Activated CD8-positive, alpha-beta memory T cell treated with anti-CD3 and anti-CD28 coated beads, Interleukin-2, amount 50 U/mL, for 24 hours (primary cell): Measurements from ENCODE around the gene FBXO17.
A peak's percentile ranks its signal among the peaks of the same experiment; 100 is the strongest.
"Not testable (repeated sequence)": the region's sequence is repeated elsewhere in the genome, so short reads cannot be mapped to it uniquely, and the experiment has no call there.

Experiments
- DNase-seq: peaks from one replicate; pipeline ENCODE4 v3.0.0-alpha.2; 2020; ENCODE audit errors: extremely low read depth

FBXO17 gene

DNA sequence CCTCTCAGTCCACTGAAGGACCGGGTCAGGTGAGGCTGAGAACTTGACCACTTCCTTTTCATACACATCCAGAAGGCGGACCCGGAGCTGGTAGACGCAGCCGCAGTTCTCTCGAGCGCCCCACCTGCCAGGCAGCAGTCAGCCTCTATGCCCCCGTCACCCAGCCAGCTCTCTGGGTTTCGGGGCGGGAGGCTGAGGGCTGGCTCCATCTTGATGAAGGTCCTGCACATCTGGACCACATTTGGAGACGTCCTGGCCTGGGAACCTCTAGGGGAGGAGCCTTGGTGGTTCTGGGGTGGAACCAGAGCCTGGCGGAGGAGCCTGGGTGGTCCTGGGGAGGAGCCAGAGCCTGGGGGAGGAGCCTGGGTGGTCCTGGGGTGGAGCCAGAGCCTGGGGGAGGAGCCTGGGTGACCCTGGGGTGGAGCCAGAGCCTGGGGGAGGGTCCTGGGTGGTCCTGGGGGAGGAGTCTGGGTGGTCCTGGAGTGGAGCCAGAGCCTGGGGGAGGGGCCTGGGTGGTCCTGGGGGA, 30.5 kb downstream of the FBXO17 start:
- DNase-seq, result no peak

DNA sequence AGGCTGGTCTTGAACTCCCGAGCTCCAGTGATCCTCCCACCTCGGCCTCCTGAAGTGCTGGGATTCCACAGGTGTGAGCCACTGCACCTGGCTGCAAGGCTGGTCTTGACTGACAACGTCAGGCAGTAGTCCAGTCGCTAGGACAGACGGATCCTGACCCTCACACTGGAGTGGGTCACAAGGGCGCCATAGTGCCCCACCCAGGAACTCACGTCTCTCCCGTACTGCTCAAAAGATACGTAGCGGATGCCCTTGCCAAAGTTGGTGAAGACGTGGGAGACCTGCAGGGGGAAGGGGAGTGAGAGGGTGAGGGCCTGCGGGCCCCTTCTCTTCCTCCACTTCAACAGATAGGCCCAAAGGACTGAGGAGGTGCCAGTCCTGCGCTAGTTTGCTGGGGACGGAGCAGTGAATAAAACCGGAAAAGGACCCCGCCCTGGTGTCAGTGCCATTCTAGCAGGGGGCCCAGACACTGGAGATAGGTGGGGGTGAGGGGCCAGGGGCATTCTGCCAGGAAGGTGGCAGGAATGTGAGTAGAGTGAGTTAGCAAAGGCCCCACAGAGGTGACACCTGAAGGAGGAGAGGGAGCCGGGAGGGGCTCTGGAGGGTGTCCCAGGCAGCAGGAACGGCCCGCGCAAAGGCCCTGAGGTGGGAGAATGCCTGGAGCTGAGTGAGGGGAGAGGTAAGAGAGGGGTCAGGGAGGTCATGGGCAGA, 32.9 kb downstream of the FBXO17 start:
- no peak for DNase-seq

DNA sequence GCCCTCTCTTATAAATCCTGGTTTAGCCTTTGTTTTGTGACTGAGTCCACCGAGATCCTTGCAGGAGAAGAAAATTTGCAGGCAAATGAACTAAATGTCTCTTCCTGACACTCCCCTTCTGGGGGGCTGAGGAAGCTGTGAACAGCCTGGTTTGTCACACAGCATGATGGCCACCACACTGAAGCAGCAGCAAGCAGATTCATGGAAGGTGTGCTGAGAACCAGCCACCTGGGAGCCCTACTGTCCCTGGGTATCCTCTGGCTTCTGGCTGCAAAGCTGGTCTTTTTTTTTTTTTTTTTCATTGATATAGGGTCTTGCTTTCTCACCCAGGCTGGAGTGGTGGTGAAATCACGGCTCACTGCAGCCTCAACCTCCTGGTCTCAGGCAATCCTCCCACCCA, 33.6 kb downstream of the FBXO17 start:
- DNase-seq, result no peak

DNA sequence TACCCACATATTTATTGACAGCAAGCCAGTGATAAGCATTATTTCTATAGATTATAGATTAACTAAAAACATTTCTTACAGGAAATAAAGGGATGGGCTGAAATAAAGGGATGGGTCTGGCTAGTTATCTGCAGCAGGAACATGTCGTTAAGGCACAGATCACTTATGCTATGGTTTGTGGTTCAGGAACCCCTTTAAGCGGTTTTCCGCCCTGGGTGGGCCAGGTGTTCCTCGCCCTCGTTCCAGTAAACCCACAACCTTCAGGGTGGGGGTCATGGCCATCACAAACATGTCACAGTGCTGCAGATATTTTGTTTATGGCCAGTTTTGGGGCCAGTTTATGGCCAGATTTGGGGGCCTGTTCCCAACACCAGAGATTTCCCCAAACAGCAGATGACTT, 34.1 kb downstream of the FBXO17 start:
- not testable (repeated sequence) for DNase-seq

DNA sequence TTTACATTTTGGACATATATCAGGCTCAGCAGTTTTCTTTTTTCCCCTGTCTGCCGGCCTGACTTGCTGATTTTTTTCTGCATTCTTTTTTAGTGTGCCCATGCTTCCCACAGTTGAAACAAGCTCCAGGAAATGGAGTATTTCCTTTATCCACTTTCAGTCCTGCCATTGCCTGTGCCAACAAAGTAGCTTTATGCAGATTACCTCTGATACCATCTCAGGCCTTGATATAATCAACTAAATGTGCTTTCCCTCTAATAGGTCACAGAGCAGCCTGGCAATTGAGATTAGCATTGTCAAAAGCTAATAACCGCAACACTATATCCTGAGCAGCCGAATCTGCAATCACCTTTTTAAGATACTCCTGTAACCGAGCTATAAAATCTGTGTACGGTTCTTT, 35.6 kb downstream of the FBXO17 start:
- DNase-seq, result no peak

DNA sequence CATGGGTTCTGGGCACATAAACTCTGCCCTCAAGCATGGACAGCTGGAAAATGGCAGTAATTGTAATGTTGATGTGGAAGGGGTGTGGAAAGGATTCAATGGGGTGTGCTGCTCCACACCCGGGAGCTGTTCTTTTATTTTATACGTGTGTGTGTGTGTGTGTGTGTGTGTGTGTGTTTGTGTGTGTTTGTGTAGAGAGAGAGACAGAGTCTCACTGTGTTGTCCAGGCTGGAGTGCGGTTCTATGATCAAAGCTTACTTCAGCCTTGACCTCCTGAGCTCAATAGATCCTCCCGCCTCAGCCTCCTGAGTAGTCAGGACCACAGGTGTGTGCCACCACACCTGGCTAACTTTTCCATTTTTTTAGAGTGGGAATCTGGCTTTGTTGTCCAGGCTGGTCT, 42.0 kb downstream of the FBXO17 start:
- no peak for DNase-seq

DNA sequence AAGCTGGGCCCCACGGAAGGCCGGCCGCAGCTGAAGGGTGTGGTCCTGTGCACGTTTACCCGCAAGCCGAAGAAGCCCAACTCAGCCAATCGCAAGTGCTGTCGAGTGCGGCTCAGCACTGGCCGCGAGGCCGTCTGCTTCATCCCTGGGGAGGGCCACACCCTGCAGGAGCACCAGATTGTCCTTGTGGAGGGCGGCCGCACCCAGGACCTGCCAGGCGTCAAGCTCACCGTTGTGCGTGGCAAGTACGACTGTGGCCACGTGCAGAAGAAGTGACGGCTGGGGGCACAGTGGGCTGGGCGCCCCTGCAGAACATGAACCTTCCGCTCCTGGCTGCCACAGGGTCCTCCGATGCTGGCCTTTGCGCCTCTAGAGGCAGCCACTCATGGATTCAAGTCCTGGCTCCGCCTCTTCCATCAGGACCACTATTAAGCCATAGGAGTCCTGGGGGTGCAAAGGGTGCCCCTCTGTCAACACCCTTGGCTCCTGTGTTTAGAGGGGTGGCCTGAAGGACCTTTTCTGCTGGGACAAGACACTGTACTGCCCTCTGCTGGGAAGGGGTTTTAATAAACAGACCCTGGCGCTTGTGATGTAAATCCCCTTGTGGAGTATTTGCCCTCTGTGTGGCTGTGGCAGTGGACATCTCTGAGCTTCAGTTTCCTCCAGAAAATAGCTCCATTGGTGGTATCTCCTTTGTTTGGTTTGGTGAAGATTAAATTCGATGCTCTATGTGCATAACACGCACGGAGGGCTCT, 42.9 kb downstream of the FBXO17 start:
- no peak for DNase-seq

DNA sequence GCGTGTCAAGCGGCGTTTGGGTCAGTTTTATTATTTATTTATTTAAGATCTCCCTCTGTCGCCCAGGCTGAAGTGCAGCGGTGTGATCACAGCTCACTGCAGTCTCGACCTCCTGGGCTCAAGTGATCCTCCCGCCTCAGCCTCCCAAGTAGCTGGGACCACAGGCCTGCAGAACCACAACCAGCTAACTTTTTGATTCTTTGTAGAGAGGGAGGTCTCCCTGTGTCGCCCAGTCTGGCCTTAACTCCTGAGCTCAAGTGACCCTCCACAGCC, 44.1 kb downstream of the FBXO17 start:
- no peak for DNase-seq

DNA sequence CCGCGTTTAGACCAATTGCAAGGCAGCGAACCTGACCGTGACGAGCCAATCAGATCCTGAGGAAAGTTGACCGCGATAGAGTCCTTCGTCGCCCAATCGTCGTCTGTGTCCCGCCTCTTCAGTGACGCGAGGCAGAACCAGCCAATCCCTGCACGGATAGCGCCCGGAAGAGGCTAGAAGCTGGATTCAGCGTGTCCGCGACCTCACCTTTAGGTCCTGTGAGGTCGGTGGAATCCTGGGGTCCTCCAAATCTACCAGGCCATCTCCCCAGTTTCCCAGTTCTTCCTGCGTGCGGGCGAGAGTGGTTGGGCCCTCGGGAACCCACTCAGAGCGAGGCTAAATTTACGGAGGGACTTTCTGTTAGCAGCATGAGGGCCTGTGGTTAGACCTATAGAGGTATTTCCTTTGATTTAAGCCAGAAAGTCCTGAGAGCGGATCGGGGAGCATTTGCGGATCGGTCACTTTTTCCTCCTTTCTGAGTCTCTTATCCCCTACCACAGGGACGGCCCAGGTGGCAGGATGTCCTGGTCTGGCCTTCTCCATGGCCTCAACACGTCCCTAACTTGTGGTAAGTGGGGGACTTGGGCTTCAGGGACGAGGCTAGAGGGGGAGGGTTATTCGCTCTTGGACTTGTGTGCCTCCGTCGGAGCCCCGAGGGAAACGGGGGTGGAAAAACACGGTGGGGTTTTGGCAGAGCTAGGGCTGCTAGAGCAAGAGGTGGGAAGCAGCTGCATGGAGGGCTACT, 44.6 kb downstream of the FBXO17 start, which contains the start of gene MRPS12:
MRPS12 (plus strand) TSS at position 169 of the 745 bp plus-strand sequence; CDS start at position 520, 351 bp downstream.
- DNase-seq, result peak; percentile 94

DNA sequence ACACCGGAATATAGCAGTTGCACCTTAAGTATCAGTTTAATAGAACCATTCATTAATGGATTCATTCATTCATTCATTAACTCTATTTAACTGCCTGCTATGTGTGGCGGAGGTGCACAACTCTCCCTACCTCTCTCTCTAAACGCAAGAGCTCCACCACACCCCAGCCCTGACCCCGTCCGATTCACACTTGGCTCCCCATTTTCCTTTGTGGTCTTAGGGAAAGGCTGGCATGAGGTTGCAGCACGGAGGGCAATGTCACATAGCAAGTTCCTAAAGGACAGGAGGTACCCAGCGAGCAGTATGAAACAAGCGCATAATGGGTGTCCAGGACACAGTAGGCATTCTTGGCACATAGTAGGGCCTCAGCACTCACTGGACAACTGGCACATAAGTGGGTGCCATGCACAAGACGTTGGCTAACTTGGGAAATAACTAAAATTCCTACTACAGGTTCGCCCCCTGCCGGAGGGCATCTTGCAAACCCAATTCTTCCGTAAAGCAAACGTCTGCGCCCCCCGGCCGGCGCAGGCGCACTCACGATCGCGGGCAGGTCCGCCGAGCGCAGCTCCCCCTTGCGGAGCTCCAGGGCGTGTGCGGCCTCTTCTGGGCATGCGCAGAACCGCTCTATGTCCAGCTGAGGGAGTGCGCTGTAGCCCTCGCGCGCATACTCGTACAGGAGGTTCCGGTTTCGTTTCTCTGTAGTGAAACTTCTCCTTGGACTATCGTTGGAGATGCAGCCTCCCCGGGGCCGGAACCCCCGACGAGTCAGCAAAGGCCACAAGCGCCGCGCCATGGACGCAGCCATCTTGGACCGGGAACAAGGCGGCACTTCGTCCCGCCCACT, 45.4 kb downstream of the FBXO17 start, which contains the start of gene SARS2:
SARS2 (minus strand) TSS at position 835 of the 847 bp plus-strand sequence; CDS start at position 808, 27 bp downstream.
- DNase-seq, result peak; percentile 68

DNA sequence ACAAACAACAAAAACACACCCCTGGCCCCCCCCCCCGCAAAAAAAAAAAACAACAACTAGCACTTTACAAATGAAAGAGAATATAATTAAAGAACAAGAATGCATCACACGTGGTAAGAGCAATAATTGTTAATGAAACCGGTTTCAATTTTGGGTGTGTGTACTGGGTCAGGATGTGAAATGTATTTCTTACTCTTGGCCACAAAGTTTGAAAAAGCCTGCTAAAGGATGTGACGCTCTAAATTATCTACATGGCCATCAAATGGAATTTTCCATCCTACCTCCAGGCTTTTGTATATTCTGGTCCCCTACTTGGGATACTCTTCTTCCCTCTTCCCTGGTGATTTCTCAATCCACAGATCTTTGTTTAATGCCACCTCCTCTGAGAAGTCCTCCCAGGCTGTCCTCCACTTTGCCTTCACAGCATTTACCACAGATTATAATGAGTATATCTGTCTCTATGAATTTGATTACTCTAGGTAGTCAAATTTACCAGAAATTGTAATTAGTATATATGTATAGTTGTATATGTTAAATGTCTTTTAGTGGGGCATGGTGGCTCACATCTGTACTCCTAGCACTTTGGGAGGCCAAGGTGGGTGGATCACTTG, 47.0 kb downstream of the FBXO17 start:
- no peak for DNase-seq

DNA sequence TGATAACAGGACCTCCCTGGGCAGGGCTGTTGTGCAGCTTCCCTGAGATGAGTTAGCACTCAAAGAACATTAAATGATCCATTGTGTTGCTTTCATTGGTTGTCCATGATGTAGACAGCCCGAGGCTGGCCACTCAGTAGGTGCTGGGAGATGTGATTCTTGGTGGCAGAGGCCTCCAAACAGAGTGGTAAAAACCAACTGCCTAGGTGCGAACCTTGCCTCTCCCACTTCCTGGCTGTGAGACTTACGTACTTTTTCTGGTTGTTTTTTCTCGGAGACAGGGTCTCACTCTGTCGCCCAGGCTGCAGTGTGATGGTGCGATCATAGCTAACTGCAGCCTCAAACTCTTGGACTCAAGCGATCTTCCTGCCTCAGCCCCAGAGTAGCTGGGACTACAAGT, 51.2 kb downstream of the FBXO17 start:
- no peak for DNase-seq

DNA sequence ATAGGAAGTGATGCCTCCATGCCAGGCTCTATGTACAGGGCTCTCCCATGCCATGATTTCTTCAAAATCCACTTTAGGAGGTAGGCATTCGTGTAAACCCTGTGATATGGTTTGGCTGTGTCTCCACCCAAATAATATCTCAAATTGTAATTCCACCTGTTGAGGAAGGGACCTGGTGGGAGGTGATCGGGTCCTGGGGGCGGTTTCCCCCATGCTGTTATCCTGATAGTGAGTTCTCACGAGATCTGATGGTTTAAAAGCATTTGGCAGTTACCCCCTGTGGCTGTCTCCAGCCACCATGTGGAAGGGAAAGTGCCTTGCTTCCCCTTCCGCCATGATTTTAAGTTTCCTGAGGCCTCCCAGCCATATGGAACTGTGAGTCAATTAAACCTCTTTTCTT, 53.1 kb downstream of the FBXO17 start:
- DNase-seq, result no peak

DNA sequence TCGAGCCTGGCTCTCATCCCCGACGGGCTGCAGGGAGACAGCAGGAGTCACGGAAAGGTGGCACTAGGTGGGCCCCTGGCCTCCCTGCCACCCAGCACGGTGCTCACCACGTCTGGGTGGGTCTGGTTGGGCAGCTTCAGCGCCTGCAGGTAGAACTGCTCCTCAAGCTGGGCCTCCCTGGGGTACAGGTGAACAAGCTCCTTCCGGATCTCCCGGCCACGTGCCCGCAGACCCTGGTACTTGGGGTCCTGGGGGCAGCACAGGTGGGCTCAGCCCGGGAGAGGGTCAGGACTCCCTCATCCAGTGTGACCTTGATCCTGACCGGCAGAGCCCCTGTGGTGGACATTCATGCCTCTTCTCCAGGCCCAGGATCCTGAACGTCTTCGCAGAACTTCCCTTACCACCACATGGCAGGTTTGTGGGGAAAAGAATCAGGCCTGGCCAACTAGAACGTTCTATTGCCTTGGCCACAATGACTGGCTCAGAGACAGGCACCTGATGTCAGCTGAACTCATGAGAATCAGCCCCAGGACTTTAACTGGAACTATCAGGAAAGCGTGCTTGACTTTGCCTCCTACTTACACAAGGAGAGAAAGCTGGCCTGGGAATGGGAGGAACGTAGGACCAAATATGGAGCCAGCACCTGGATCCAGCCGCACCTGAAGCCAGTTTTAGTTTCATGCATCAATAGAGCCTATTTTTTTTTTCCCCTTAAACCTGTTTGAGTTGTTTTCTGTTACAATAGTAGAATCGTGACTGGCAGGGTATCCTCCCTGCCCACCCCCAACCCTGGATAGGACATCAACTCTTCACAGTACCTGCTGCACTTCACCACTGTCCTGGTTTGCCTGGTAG, 53.9 kb downstream of the FBXO17 start:
- no peak for DNase-seq

DNA sequence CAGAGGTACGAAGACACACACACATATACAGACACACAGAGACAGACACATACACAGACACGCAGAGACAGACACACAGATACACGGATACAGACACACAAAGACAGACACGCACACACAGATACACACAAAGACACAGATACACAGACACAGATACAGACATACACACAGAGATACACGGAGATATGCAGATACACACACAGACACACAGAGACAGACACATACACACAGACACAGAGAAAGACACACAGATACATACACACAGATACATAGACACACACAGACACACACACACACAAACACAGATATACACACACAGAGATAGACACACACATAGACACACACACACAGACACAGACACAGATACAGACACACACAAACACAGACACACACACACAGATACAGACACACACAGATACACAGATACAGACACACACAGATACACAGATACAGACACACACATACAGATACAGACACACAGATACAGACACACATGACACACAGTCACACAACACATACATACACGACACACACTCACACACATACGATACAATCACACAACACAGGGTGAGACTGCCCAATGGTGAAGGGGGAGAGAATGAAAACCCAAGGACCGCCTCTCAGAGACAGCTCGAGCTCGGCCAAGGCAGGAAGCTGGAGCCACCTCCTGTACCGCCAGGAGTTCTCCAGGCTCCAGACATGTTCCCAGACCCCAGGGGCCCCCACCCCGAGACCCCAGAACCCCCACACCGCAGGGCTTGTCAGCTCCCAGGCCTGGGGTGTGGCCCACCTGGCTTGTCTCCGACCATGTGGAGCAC, 54.7 kb downstream of the FBXO17 start:
- DNase-seq, result no peak

DNA sequence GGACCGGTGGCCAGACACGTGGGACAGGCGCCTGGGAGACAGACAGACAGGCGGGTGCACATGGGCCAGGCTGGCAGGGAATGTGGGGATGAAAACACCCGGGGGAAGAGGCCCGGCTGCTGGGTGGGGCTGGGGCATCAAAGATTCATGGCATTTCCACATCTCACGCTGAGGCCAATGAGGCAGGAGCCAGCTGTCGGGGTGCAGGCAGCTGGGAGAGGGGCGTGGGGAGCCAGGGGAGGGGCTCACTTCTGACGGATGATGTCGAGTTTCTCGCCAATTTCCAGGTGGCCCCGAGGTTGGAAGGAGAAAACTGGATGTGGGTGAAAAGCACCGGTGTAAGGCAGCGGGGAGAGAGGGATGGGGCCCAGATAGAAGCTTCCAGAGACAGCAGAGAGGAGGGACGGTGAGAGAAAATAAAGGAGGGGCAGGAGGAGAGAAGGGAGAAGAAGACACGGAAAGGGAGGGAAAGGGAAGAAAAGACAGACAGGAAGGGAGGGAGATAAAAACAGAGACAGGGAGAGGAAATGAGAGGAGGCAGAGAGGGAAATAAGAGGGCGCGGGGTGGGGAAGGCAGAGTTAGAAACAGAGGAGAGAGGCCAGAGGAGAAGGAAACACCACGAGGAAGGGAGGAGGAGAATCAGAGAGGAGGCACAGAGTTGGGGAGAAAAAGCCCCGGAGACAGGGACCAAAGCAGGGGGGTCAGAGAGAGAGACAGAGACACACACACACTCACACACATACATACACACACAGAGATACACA, 55.5 kb downstream of the FBXO17 start:
- DNase-seq, result no peak

DNA sequence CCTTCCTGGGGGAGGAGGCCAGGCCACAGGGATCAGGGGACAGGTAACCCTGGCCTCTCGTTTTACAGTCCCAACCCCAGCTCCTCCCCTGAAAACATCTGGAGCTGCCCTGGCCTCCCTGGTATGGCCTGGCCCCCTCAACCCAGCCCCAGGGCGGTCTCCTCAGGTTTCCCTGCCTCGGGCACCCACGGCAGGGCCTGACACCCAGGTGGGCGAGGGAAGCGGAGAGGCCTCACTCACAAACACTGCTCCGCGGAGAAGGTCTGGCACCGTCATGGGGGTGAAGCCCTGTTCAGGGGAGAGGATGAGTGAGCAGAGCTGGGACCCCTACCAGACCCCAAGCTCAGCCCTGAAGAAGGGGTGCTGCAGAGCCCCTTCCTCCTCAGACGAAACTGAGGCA, 57.0 kb downstream of the FBXO17 start:
- DNase-seq, result no peak

DNA sequence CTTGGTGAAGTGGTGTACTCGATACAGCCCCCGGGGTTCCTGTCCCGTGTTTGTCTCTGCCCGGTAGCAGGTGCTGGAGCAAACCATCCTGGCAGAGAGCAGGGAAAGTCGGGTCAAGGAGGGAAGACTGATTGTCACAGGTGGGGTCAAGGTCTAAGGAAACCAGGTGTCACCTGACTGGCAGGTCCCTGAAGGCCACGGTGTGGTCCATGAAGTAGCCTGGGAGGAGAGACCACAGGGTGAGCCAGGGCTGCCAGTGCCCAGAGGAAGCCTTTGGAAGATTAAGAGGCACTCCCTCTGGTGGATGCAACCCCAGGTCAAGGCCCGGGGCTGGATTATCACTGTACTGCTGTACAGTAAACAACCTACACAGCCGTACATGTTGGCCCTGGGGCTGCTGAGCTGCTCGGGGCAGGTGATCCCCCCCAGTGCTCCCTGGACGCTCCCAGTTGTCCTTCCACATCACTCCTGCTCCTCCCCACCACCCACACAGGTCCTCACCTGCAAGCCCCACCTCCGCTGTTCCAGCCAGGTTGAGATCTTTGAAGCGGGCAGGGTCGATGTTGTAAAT, 57.5 kb downstream of the FBXO17 start:
- no peak for DNase-seq
